Measurements from ENCODE around the gene ACE2.

The ACE2 gene

DNA sequence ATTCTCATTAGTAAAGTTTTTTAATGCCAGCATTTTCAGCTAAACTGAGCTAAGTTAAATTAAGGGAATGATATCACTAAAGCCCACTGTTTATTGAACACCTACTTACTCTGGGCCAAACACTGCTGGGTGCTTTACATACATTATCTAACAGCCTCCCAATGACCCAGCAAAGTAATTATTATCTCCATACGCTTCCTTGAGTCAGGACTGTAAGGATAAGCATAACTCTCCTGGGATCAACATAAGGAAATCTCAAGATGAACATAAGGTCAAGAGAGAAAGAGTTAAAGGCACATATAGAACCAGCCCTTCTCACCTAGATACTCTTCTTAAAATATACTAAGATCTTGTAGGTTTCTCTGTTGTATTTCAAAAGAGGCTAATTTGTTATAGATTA is 86.5 kb downstream of the ACE2 start:
- no peaks in the 10 kb centered on the region for H3K79me2 ChIP-seq (ENCODE audit: low read length)
- no peaks in the 10 kb centered on the region for H4K20me1 ChIP-seq (ENCODE audit: insufficient read depth, low read length)
- H3K9me2 ChIP-seq (replicated peaks; ENCODE audit: insufficient read depth, low read length): no peaks in the 10 kb centered on the region
- H3K27me3 ChIP-seq (replicated peaks; ENCODE audit: insufficient read depth, low read length): no peaks in the 10 kb centered on the region
- no peak for TF ChIP-seq EZH2 (optimal IDR thresholded peaks at IDR 0.05; ENCODE audit: low read depth, low read length)
- TF ChIP-seq EZH2phosphoT487 (IDR thresholded peaks at IDR 0.05; ENCODE audit: low read length): no peak
- TF ChIP-seq, protein P1, sequence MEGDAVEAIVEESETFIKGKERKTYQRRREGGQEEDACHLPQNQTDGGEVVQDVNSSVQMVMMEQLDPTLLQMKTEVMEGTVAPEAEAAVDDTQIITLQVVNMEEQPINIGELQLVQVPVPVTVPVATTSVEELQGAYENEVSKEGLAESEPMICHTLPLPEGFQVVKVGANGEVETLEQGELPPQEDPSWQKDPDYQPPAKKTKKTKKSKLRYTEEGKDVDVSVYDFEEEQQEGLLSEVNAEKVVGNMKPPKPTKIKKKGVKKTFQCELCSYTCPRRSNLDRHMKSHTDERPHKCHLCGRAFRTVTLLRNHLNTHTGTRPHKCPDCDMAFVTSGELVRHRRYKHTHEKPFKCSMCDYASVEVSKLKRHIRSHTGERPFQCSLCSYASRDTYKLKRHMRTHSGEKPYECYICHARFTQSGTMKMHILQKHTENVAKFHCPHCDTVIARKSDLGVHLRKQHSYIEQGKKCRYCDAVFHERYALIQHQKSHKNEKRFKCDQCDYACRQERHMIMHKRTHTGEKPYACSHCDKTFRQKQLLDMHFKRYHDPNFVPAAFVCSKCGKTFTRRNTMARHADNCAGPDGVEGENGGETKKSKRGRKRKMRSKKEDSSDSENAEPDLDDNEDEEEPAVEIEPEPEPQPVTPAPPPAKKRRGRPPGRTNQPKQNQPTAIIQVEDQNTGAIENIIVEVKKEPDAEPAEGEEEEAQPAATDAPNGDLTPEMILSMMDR (IDR thresholded peaks at IDR 0.05; ENCODE audit: low read length): no peak
- H2AFZ ChIP-seq (ENCODE audit: low read length): no peak overlapping the region
- H3K4me3 ChIP-seq (ENCODE audit: low read length): no peak overlapping the region
- H3K9me3 ChIP-seq (replicated peaks; ENCODE audit: insufficient read depth, low read length): no peaks in the 10 kb centered on the region
- H3K36me3 ChIP-seq (replicated peaks; ENCODE audit: insufficient read depth, low read length): no peaks in the 10 kb centered on the region
- no peaks in the 10 kb centered on the region for H3F3A ChIP-seq (ENCODE audit: insufficient read depth, low read length)
- no peak for DNase-seq
- H3K4me1 ChIP-seq (ENCODE audit: low read length): no peaks in the 10 kb centered on the region
- H3K9ac ChIP-seq (ENCODE audit: low read length): no peak overlapping the region
- H3K27ac ChIP-seq (ENCODE audit: low read length): no peak overlapping the region
- no peak overlapping the region for H3K4me2 ChIP-seq (ENCODE audit: low read depth, low read length)

DNA sequence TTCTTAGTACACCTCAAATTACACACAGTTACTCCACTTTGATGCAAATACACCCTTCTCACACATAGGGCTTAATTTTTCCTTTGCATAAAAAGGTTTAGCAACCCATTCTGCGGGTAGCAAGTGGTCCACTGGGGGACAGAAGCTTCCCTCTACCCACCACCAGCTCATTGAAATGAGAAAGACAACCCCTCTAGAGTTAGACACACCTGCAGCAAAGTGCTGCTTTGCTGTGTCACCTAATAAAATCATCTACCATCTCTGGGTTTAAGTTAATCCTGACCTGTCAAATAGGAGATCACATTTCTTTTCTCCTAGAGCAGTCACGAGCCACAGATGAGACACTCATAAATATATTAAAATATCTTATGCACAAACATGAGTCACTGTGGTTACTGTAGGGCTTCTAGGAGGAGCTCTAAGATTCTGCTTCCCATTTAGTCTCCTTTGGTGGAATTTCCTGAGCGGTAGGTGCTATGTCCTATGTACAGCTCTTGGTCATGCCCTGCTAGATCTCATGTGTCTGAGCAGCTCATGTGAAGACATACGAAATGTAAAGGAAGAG is 88.3 kb downstream of the ACE2 start:
- no peaks in the 10 kb centered on the region for H3K27me3 ChIP-seq (replicated peaks; ENCODE audit: insufficient read depth, low read length)
- H3K9ac ChIP-seq (ENCODE audit: low read length): no peak overlapping the region
- no peaks in the 10 kb centered on the region for H3K79me2 ChIP-seq (ENCODE audit: low read length)
- no peak for TF ChIP-seq EZH2 (optimal IDR thresholded peaks at IDR 0.05; ENCODE audit: low read depth, low read length)
- TF ChIP-seq, protein P1 (IDR thresholded peaks at IDR 0.05; ENCODE audit: low read length): no peak
- no peak for TF ChIP-seq EZH2phosphoT487 (IDR thresholded peaks at IDR 0.05; ENCODE audit: low read length)
- no peaks in the 10 kb centered on the region for H3K4me1 ChIP-seq (ENCODE audit: low read length)
- H3K36me3 ChIP-seq (replicated peaks; ENCODE audit: insufficient read depth, low read length): no peaks in the 10 kb centered on the region
- H3K9me3 ChIP-seq (replicated peaks; ENCODE audit: insufficient read depth, low read length): no peaks in the 10 kb centered on the region
- no peak overlapping the region for H3K4me3 ChIP-seq (ENCODE audit: low read length)
- H4K20me1 ChIP-seq (ENCODE audit: insufficient read depth, low read length): no peaks in the 10 kb centered on the region
- H3K27ac ChIP-seq (ENCODE audit: low read length): no peak overlapping the region
- no peak overlapping the region for H3K4me2 ChIP-seq (ENCODE audit: low read depth, low read length)
- no peaks in the 10 kb centered on the region for H3F3A ChIP-seq (ENCODE audit: insufficient read depth, low read length)
- no peak overlapping the region for H2AFZ ChIP-seq (ENCODE audit: low read length)
- DNase-seq: no peak
- no peaks in the 10 kb centered on the region for H3K9me2 ChIP-seq (replicated peaks; ENCODE audit: insufficient read depth, low read length)

- Histone ChIP-seq H3K4me1 (ENCODE audit: low read length) (no peaks in the 10 kb centered on the region), H3K36me3 (replicated peaks; ENCODE audit: insufficient read depth, low read length) (no peaks in the 10 kb centered on the region), H3K27me3 (replicated peaks; ENCODE audit: insufficient read depth, low read length) (no peaks in the 10 kb centered on the region), H3K9ac (ENCODE audit: low read length) (no peak overlapping the region), H3K4me3 (ENCODE audit: low read length) (no peak overlapping the region), H4K20me1 (ENCODE audit: insufficient read depth, low read length) (no peaks in the 10 kb centered on the region), H3K79me2 (ENCODE audit: low read length) (no peaks in the 10 kb centered on the region), H3K27ac (ENCODE audit: low read length) (no peak overlapping the region), H3F3A (ENCODE audit: insufficient read depth, low read length) (no peaks in the 10 kb centered on the region), H3K9me3 (replicated peaks; ENCODE audit: insufficient read depth, low read length) (no peaks in the 10 kb centered on the region), H3K9me2 (replicated peaks; ENCODE audit: insufficient read depth, low read length) (no peaks in the 10 kb centered on the region), H2AFZ (ENCODE audit: low read length) (no peak overlapping the region), H3K4me2 (ENCODE audit: low read depth, low read length) (no peak overlapping the region)
- no peak for DNase-seq
- TF ChIP-seq, protein P1 (IDR thresholded peaks at IDR 0.05; ENCODE audit: low read length): no peak
- no peak for TF ChIP-seq EZH2phosphoT487 (IDR thresholded peaks at IDR 0.05; ENCODE audit: low read length)
- no peak for TF ChIP-seq EZH2 (optimal IDR thresholded peaks at IDR 0.05; ENCODE audit: low read depth, low read length)
Observed at GRCh38 chrX:15511563-15511962, 89.2 kb downstream of the ACE2 start.

Data from MM.1S (cell line).